Endothelial cell of umbilical vein (primary cell): ENCODE results near the gene TMEM131. TPM values are rescaled to one million over a fixed set of nuclear protein-coding genes. Genes with fewer than 3 reads are reported as not detected.

Source experiments
- BruUV-seq: library from RNA; stranded (reverse); fragments of 400-500 nt; replicated peaks from 2 replicates; lab custom pipeline; 2021; lab: Mats Ljungman, UMichigan
- CTCF ChIA-PET: fragments of 300-600, 350-600 bp; sonication (Branson Sonifier 250); formaldehyde crosslinking; loops from one replicate; lab custom pipeline; 2021; ENCODE audit warnings: antibody characterized with exemption, inconsistent platforms; lab: Charles Lee
- POLR2A ChIA-PET: fragments of 300-600, 350-600 bp; sonication (Branson Sonifier 250); formaldehyde crosslinking; loops from one replicate; lab custom pipeline; 2021; ENCODE audit warnings: antibody characterized with exemption, inconsistent platforms; lab: Charles Lee
- DNase-seq: peaks from one replicate; pipeline ENCODE4 v3.0.0-alpha.2; 2011; ENCODE audit warnings: low read depth, low spot score
- FAIRE-seq: peaks from 2 replicates; lab custom pipeline; 2011; peaks lifted over from hg19 to GRCh38; lab: Jason Lieb, UNC
- H2AFZ ChIP-seq: 2 replicates; pipeline ENCODE4 v1.6.0; 2012; ENCODE audit warnings: low read depth, low read length, control low read depth, inconsistent platforms
- H3K27ac ChIP-seq: 2 replicates; pipeline ENCODE4 v1.5.1; 2011; ENCODE audit warnings: low read depth, mild to moderate bottlenecking, control low read depth, low read length, moderate library complexity; ENCODE audit not compliant: insufficient read depth
- H3K27me3 ChIP-seq, 2 experiments: 2 replicates each; pipeline versions ENCODE4 v1.6.0 to v1.6.1; 2011; ENCODE audit warnings: low read length in 2 of 2, mixed read lengths in 1 of 2; ENCODE audit not compliant: control insufficient read depth in 2 of 2, insufficient read depth in 2 of 2
- H3K36me3 ChIP-seq, 2 experiments: 2 replicates in 1 of 2; 3 replicates in 1 of 2; pipeline ENCODE4 v1.5.1; 2011; ENCODE audit warnings: low read length in 2 of 2, mild to moderate bottlenecking in 1 of 2, moderate library complexity in 1 of 2; ENCODE audit not compliant: control insufficient read depth in 2 of 2, insufficient read depth in 2 of 2; ENCODE audit errors: extremely low read depth in 1 of 2
- H3K4me1 ChIP-seq: 3 replicates; pipeline ENCODE4 v1.5.1; 2011; ENCODE audit warnings: mild to moderate bottlenecking, low read length; ENCODE audit not compliant: control insufficient read depth, insufficient read depth; ENCODE audit errors: extremely low read depth
- H3K4me2 ChIP-seq: 2 replicates; pipeline ENCODE4 v1.6.1; 2011; ENCODE audit warnings: low read length, control low read depth, mixed read lengths; ENCODE audit not compliant: insufficient read depth
- H3K4me3 ChIP-seq, 3 experiments: fragments of 200-600 bp in 1 of 3; sonication (generic), shearing (Covaris generic) in 1 of 3; replicated peaks in 1 of 3; 2 replicates each; pipeline ENCODE4 v1.5.1; 2011 to 2016; ENCODE audit warnings: control low read depth in 3 of 3, low read length in 3 of 3, mild to moderate bottlenecking in 2 of 3, inconsistent platforms in 1 of 3, low read depth in 1 of 3, moderate library complexity in 1 of 3; ENCODE audit not compliant: insufficient read depth in 1 of 3
- H3K79me2 ChIP-seq: 2 replicates; pipeline ENCODE4 v1.6.0; 2012; ENCODE audit warnings: low read length, inconsistent platforms; ENCODE audit not compliant: control insufficient read depth, insufficient read depth
- H3K9ac ChIP-seq: replicated peaks from 2 replicates; pipeline ENCODE3; 2011; ENCODE audit warnings: low read length, control low read depth; ENCODE audit not compliant: insufficient read depth; ENCODE audit errors: extremely low read depth
- H3K9me1 ChIP-seq: replicated peaks from 3 replicates; pipeline ENCODE4 v1.6.0; 2011; ENCODE audit warnings: mild to moderate bottlenecking, low read length; ENCODE audit not compliant: control insufficient read depth, insufficient read depth; ENCODE audit errors: extremely low read depth
- H3K9me3 ChIP-seq: replicated peaks from 2 replicates; pipeline ENCODE4 v1.5.1; 2012; ENCODE audit warnings: low read length, inconsistent platforms; ENCODE audit not compliant: control insufficient read depth, insufficient read depth
- H4K20me1 ChIP-seq: replicated peaks from 2 replicates; pipeline ENCODE3; 2011; ENCODE audit warnings: mild to moderate bottlenecking, low read length; ENCODE audit not compliant: control insufficient read depth, insufficient read depth; ENCODE audit errors: extremely low read depth
- EZH2 ChIP-seq: IDR thresholded peaks from 2 replicates; pipeline ENCODE4 v1.6.1; 2012; ENCODE audit warnings: borderline replicate concordance, low read depth, mild to moderate bottlenecking, moderate library complexity, low read length, inconsistent platforms; ENCODE audit not compliant: severe bottlenecking
- FOS ChIP-seq: IDR thresholded peaks from 2 replicates; pipeline ENCODE4 v1.6.1; 2011; ENCODE audit warnings: mild to moderate bottlenecking, low read length, moderate library complexity, borderline replicate concordance; ENCODE audit not compliant: insufficient read depth
- GATA2 ChIP-seq: IDR thresholded peaks from 2 replicates; pipeline ENCODE4 v1.7.0; 2011; ENCODE audit warnings: low read depth, mild to moderate bottlenecking, moderate library complexity, mixed read lengths, low read length; ENCODE audit not compliant: insufficient read length, insufficient read depth
- JUN ChIP-seq: IDR thresholded peaks from 2 replicates; pipeline ENCODE4 v1.6.1; 2011; ENCODE audit warnings: borderline replicate concordance, low read depth; ENCODE audit not compliant: insufficient read length, insufficient read depth
- MYC ChIP-seq: IDR thresholded peaks from one replicate; pipeline ENCODE4 v1.6.1; 2011; ENCODE audit warnings: mild to moderate bottlenecking, low read depth, low read length
- POLR2A ChIP-seq: IDR thresholded peaks from 2 replicates; pipeline ENCODE4 v1.6.1; 2012; ENCODE audit warnings: low read depth, mild to moderate bottlenecking, control low read depth, low read length
- POLR2AphosphoS5 ChIP-seq: IDR thresholded peaks from 2 replicates; pipeline ENCODE4 v1.6.1; 2012; ENCODE audit warnings: low read depth, mild to moderate bottlenecking, control low read depth, low read length, moderate library complexity; ENCODE audit not compliant: insufficient read depth
- dilution Hi-C: fragments of 300-500 bp; cut with MboI; formaldehyde crosslinking; loops from one replicate; pipeline ENCODE4 v1.15.0; 2019; ENCODE audit warnings: low sequenced_read_pairs; ENCODE audit not compliant: extremely low pct_ligation_motif_present
- intact Hi-C: fragments of 100-400 bp; cut with micrococcal nuclease; formaldehyde crosslinking; loops from one replicate; pipeline ENCODE4 v1.10.0; 2022
- polyA plus RNA-seq, 4 experiments: library from polyadenylated mRNA; depleted of rRNA in 3 of 4; stranded (reverse) in 3 of 4; unstranded in 1 of 4; fragments of >200 nt; gene quantifications; 2 replicates each; pipeline versions ENCODE4 v1.2.1 to v1.2.3, GENCODE V29; 2011 to 2012; ENCODE audit warnings: missing spikeins in 1 of 4
- total RNA-seq: library from RNA; stranded (reverse); gene quantifications from 2 replicates; pipeline ENCODE4 v1.2.3, GENCODE V29; 2021
- TF ChIP-seq, protein P1 (sequence below), 2 donors: IDR thresholded peaks; 1 replicate in 1 of 2; 2 replicates in 1 of 2; pipeline ENCODE4 v1.5.1; 2011; ENCODE audit warnings: low read length in 2 of 2, mild to moderate bottlenecking in 2 of 2, moderate library complexity in 2 of 2, control low read depth in 1 of 2, inconsistent platforms in 1 of 2, low read depth in 1 of 2; ENCODE audit not compliant: insufficient read depth in 1 of 2; ENCODE audit errors: extremely low read depth in 1 of 2
- TF ChIP-seq, protein P2 (sequence below): IDR thresholded peaks from 2 replicates; pipeline ENCODE4 v1.6.1; 2011; ENCODE audit not compliant: insufficient read depth, insufficient read length

Gene TMEM131
- total and polyA plus RNA-seq, 2 donors (not counting 3 experiments of a cell fraction or from before 2014, with no cell fraction given), result 12.2 to 28.6 TPM

DNA sequence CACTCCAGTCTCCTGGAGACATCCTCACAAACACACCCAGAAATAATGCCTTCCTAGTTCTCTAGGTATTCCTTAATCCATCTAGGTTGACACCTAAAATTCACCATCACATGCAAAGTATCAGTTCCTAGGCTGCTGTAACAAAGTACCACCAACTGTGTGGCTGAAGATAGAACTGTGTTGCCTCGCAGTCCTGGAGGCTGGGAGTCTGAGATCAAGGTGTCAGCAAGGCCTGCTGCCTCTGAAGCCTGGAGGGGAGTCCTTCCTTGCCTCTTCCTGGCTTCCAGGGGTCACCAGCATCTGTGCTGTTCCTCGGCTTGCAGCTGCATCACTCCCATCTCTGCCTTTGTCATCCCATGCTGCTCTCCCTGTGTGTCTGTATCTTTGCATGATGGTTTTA lies 36.3 kb upstream of the TMEM131 start:
- no peak overlapping the region for H3K4me3 ChIP-seq
- H3K79me2 ChIP-seq, result no peaks in the 10 kb centered on the region
- dilution Hi-C loops, result no loop called here
- BruUV-seq, result no TSS peak
- H3K9me1 ChIP-seq, result no peaks in the 10 kb centered on the region
- H3K9me3 ChIP-seq, result no peaks in the 10 kb centered on the region
- ChIA-PET CTCF (no interaction called here), POLR2A (no interaction called here)
- peaks cover 10 to 21% of the 10 kb centered on the region in 2 experiments for H3K27me3 ChIP-seq
- no peaks in the 10 kb centered on the region for H4K20me1 ChIP-seq
- H3K4me2 ChIP-seq, result no peak overlapping the region
- TF ChIP-seq GATA2 (no peak), MYC (no peak), POLR2A (no peak), POLR2AphosphoS5 (no peak), EZH2 (no peak), FOS (no peak), JUN (no peak)
- TF ChIP-seq, protein P1, sequence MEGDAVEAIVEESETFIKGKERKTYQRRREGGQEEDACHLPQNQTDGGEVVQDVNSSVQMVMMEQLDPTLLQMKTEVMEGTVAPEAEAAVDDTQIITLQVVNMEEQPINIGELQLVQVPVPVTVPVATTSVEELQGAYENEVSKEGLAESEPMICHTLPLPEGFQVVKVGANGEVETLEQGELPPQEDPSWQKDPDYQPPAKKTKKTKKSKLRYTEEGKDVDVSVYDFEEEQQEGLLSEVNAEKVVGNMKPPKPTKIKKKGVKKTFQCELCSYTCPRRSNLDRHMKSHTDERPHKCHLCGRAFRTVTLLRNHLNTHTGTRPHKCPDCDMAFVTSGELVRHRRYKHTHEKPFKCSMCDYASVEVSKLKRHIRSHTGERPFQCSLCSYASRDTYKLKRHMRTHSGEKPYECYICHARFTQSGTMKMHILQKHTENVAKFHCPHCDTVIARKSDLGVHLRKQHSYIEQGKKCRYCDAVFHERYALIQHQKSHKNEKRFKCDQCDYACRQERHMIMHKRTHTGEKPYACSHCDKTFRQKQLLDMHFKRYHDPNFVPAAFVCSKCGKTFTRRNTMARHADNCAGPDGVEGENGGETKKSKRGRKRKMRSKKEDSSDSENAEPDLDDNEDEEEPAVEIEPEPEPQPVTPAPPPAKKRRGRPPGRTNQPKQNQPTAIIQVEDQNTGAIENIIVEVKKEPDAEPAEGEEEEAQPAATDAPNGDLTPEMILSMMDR (IDR thresholded peaks at IDR 0.05; ENCODE audit: extremely low read depth in 1 of 2, insufficient read depth in 1 of 2, low read depth in 1 of 2, low read length in 2 of 2), result no peak
- TF ChIP-seq, protein P2, sequence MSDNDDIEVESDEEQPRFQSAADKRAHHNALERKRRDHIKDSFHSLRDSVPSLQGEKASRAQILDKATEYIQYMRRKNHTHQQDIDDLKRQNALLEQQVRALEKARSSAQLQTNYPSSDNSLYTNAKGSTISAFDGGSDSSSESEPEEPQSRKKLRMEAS, result no peak
- no peak overlapping the region for H3K9ac ChIP-seq
- no peak overlapping the region for H3K27ac ChIP-seq
- FAIRE-seq (no peak), DNase-seq (no peak)
- no peaks in the 10 kb centered on the region for H3K36me3 ChIP-seq
- intact Hi-C loops, result no loop called here
- H3K4me1 ChIP-seq, result no peaks in the 10 kb centered on the region
- H2AFZ ChIP-seq, result no peak overlapping the region
